GM13977 (cell line): ENCODE measurements around the gene RAPGEF2.

ENCODE experiments used
- DNase-seq: peaks from one replicate; pipeline ENCODE4 v3.0.0; 2012; ENCODE audit warnings: low spot score
- in situ Hi-C: fragments of 300-500 bp; cut with MboI; formaldehyde crosslinking; loops from one replicate; pipeline ENCODE4 v1.12.0; 2022; ENCODE audit warnings: low sequenced_read_pairs, low pct_unique_long_range_greater_than_20kb, mixed read lengths, inconsistent platforms; ENCODE audit not compliant: unreplicated experiment
- TF ChIP-seq, protein P1 (sequence below): IDR thresholded peaks from 2 replicates; pipeline ENCODE4 v1.5.1; 2012; ENCODE audit warnings: mild to moderate bottlenecking, control low read depth; ENCODE audit not compliant: insufficient read depth; ENCODE audit errors: extremely low read depth, missing control alignments

RAPGEF2 gene

DNA sequence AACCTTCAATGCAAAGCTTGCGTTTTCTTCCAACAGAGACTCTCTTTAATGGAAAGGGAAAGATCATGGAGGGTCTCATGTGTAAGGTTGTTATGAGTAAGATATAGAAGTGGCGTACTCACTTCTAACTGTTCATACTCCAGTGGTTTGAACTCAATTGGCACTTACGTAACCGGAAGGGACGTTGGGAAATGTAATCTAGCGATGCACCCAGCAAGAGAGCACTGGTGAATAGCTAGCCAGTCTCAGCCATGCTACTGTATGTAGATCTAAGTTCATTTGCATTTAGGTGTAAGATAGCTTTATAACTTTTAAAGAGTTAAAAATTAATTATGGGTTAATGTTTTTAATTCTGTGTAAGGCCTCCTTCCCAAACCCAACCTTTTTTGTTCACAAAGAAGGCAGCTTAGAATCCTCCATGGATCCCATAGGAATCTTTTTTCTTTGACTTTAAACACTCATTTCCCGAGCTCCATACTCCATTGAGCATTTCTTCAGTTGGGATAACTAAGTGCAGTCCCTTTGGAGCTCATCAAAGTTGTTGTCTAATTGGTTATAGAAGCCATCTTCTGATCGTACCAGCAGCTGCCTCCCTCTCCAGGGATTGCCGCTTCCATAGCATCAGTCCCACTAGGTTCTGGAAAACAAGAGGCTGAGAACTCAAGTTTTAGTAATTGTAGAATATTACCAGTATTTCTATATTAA lies 191.1 kb downstream of the RAPGEF2 start:
- TF ChIP-seq, protein P1, sequence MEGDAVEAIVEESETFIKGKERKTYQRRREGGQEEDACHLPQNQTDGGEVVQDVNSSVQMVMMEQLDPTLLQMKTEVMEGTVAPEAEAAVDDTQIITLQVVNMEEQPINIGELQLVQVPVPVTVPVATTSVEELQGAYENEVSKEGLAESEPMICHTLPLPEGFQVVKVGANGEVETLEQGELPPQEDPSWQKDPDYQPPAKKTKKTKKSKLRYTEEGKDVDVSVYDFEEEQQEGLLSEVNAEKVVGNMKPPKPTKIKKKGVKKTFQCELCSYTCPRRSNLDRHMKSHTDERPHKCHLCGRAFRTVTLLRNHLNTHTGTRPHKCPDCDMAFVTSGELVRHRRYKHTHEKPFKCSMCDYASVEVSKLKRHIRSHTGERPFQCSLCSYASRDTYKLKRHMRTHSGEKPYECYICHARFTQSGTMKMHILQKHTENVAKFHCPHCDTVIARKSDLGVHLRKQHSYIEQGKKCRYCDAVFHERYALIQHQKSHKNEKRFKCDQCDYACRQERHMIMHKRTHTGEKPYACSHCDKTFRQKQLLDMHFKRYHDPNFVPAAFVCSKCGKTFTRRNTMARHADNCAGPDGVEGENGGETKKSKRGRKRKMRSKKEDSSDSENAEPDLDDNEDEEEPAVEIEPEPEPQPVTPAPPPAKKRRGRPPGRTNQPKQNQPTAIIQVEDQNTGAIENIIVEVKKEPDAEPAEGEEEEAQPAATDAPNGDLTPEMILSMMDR = no peak
- no peak for DNase-seq
- in situ Hi-C loops = no loop called here

DNA sequence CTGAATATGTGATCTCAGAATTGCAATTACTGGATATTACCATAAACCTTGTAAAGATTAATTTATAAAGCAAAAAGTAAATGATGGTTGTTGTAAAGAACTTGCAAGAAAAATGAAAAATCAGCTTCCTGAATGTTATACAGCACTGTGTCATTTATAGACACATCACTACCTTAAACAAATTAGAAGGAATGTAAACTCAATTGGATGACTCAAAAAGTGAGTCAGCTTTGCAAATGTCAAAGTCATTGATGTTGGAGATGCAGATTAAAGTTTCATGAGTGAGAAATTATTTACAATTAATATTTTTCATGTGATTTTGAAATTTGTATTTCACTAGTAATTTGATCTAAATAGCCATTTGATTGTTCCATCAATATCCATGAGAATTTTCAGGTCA lies 193.2 kb downstream of the RAPGEF2 start:
- TF ChIP-seq, protein P1 = no peak
- no peak for DNase-seq
- in situ Hi-C loops = no loop called here

DNA sequence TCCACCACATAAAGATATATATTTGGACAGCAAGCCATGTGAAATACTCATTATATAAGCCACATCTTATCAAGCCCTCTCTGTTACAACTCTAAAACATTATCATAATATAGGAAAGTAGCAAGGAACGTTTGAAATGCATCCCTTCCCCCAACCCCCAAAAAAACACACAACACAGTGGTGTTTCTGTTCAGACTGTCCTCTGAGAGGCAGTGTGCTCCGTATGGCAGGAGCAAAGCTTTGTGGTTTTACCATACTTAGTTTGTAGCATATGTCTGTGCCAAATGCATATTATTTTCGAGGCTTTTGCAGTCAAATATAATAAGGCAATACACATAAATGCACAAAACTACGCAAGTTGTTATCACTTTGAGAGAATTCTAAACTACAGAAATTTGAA lies 194.2 kb downstream of the RAPGEF2 start:
- no peak for DNase-seq
- TF ChIP-seq, protein P1 = no peak
- in situ Hi-C loops = no loop called here

DNA sequence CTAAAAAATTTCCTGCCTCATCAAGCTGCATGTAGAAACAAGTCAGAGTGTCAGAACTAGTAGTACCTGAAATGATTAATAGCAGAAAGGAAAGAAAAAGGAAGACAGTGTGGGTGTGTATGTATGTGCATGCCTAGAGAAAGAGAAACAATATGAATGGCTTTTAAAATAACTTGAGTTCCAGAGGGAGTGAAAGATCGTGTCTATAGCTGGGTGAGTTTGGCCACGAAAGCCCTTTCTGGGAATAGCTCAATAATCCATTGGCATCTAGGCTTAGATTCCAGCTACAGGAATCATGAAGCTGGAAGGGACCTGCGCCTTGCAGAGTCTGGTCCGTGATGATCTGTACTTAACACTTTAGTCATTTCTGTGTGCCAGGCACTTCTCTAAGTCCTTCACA lies 195.6 kb downstream of the RAPGEF2 start:
- DNase-seq = peak; percentile 14
- in situ Hi-C loops = no loop called here
- TF ChIP-seq, protein P1 = no peak

DNA sequence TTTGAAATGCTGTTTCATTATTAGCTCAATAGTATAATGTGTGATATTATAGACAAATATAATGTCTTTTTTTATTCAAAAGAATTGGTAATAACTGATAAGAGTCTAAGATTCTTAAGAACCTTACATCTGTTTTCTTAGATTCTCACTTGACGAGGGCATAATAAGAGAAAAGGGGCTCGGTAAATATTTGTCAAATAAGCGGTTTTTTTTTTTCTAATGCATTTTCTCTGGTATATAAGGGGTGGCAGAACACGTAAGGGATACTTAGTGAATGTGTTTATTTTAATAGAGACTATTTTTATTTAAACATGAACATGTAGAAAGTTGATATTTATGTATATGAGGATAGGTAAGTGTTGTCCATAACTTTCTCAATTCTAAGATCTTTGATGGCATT lies 200.6 kb downstream of the RAPGEF2 start:
- TF ChIP-seq, protein P1 = no peak
- DNase-seq = no peak
- in situ Hi-C loops = no loop called here

DNA sequence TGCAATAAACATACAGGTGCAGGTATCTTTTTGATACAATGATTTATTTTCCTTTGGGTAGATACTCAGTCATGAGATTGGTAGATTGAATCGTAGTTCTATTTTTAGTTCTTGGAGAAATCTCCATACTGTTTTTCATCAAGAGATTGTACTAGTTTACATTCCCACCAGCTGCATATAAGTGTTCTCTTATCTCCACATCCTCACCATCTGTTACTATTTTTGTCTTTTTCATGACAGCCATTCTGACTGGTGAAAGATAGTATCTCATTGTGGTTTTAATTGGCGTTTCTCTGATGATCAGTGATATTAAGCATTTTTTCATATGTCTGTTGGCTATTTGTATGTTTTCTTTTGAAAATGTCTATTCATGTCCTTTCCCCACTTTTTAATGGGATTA lies 202.2 kb downstream of the RAPGEF2 start:
- in situ Hi-C loops = no loop called here
- no peak for DNase-seq
- TF ChIP-seq, protein P1 = no peak
